NCI-H2107 treated with DMSO at 0.1 percent for 48 hours (cell line): ENCODE measurements around the gene CACNA1E.

Experiments used
- DNase-seq: peaks from one replicate; lab custom pipeline; 2025; ENCODE audit not compliant: unreplicated experiment; lab: John Stamatoyannopoulos, UW

Gene CACNA1E

DNA sequence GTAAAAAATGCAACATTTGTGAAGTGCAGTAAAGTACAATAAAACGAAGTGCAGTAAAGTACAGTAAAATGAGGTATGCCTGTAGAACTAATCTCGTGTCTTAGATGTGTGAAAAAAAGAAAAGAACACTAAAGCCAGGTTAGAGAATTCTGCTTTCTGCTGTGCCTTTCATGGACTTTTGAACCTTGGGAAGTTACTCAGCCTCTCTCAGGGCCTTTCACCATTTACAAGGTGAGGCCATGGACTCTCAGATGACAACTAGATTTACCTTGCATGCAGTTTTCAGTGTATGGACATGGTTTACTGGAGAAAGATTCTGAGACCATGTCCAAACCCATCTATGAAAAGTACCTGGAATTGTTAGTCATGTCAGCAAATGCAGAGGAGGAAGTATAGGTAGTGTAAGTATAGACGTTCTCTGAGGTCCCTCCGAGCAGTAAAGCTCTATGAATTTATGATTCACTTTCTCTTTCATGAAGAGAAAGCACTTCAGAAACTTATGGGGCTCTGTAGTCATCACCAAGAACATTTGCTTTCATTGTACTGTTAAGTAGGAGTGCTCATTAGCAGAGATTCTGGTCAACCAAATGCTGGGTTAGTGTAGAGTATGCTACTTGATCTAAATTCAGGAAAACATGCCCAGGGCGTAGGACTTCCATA, 143.1 kb downstream of the CACNA1E start:
- DNase-seq, result no peak

DNA sequence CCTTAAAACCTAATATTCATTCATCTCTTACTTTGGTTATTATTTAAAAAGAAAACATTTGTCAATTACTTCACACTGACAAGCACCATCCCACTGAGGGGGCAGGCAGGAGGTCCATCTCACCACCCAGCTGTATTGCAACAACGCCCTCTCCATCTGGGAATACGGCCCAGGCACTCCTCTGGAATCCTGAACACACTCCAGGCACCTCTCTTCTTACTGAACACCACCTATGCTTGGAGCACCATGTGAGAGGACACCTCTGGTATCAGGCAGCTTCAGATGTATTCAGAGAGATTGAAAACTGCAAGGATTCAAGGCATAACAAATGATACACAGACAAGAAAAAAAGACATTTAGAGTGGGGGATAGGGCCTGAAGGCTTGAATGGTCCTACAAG, 147.1 kb downstream of the CACNA1E start:
- DNase-seq, result no peak

DNA sequence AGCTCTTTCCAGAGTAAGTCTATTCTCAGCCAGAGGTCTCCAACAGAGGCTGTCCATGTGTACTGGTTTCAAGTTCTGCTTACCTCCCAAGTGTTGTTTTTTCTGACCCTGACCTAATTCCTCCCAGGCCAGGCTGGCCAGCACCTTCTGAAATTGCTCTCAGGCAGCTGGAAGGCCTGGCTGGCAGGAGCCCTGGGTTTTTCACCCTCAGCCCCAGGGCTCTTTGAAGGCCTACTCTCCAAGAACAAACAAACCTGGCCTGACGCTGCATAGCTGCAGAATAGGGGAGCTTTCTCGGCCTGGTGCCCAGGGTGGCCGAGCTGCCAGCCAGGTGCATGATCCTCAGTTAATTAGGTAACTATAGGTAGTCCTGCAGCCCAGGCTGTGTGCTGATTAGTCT, 147.5 kb downstream of the CACNA1E start:
- DNase-seq, result no peak

DNA sequence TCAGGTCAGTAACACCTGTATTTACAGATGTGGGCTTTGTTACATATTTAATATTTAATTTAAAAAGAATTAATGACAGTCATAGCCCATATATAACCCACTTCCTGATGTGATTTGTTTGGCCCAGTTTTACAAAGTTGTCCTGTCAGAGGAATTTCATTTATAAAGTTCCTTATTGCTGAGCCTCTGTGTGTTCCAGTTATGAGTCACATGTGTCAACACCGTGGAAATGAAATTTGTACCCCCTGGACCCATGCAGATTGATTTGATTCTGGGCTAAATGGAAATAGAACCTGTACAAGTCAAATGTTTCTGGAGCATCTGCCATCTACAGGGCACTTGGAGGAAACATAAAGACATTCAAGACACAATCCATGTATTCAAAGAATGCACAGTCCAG, 149.2 kb downstream of the CACNA1E start:
- DNase-seq, result no peak

DNA sequence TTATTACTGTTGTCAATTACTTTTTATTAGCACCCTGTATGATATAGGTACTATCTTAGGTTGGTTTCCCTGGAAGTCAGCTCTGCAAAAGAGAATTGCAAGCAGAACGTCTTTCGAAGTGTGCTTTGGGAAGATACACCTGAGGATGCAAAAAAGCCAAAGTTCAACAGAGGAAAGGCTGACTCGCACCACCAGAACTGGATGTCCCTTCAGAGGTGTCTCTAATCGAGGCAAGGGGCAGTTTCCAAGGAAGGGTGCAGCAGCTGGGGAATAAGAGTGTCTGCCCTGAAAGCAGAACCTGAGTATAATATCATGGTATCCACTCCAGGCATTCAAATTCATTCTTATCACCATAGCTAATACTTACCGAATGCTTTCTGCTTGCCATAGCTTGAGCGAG, 149.6 kb downstream of the CACNA1E start:
- no peak for DNase-seq

DNA sequence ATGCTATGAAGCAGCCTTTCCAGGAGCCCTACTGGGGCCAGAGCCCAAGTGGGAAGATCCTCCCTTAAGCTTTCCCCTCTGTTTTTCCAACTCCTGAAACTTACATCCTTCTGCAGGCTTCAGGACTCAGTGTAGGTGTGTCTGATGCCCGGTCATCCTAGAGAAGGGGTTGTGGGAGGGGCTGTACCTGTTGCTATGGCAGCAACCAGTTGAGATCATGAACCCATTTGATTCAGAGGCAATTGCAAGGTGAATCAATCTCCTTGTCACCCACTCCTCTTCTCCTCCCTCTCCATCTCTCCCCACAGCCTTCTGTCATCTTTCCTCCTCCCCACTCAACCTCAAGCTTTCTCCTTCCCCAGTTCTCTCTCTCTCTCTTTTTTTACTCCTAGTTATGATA, 151.8 kb downstream of the CACNA1E start:
- no peak for DNase-seq

DNA sequence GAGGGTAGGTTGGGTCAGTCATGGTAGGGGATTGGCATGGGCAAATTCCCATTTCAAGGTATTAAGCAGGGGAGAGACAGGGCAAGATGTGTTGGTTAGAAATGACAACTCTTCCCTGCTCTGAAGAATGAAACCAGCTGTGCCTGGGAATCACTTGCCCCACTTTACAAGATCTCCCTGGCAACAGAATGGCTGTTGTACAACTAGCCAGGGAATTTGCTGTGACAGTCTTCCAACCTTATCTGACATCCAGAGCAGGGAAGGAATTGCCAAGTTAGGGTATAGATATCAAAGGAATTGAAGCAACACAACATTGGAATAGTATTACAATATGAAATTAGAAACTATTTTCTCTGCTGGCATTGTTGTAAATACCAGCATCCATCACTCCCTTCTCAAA, 154.7 kb downstream of the CACNA1E start:
- no peak for DNase-seq

DNA sequence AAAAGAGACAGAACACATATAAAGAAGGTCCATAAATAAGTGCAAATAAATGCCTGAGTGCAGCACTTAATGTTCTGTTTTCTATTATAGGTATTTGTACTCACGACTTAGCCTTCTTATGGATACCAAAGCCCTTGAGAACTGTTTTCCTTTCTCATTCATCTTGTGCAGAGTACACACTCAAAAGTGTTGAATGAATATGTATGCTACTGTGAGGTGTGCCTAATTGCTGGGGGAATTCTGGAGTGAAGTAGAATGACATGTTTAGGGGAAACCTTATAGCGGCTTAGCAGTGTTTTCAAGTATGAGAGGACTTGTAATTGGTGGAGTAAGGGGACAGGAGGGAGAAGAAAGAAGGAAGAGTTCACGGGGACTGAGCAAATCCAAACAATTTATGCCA, 157.6 kb downstream of the CACNA1E start:
- DNase-seq, result peak; percentile 48

DNA sequence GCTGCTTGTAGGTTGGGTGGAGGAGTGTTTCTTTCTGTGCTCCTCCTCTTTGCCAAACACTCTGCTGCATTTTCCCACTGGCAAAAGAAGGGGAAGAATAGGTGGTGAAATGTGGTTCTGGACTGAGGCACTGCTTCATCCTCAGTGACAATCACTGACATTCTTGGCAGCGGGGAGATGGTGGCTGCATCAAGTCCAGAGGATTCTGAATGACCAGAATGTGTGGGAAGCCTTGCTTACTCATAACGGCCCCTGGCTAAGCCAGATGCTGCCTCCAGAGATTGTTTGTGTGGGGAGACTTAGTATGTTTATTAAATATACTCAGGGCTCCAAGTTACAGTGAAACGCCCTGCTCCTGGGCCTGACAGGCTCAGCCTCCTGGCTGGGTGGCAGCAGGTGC, 160.3 kb downstream of the CACNA1E start:
- DNase-seq, result no peak

DNA sequence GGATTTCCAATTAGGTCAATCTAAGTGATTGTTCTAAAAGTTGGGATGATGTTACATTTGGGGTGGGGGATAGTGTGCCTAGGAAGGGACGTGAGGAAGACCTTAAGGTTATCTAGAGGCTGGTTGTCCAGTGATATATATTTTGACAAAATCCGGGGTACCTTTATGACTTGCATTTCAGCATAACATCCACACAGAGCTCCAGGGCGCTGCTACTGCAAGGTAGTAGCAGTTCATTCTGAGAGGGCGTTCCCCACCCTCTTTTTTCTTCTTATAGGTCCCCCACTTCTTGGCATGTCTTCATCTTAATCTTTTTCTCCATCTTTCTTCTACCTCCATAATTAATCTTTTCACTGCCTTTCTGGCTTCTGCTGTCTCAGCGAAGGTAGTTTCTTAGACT, 161.9 kb downstream of the CACNA1E start:
- DNase-seq, result no peak

DNA sequence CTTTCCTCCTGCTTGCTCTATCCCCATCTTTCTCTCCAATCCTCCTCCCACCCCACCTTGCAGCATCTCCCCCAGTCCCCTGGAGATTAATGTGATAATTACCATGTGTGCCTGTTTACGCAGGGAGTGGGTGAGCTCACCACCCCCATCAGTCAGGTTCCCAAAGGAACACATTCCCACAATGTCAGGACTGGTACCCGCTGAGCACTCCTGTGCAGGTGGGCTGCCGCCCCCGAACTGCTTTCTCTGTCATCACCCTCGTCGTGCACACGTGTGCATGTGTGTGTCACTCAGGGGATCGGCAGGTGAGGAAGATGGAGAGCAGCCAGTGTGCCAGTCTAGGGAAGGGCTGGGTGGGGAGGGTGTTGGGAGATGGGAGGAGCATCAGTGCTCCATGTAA, 163.4 kb downstream of the CACNA1E start:
- DNase-seq, result peak; percentile 86

DNA sequence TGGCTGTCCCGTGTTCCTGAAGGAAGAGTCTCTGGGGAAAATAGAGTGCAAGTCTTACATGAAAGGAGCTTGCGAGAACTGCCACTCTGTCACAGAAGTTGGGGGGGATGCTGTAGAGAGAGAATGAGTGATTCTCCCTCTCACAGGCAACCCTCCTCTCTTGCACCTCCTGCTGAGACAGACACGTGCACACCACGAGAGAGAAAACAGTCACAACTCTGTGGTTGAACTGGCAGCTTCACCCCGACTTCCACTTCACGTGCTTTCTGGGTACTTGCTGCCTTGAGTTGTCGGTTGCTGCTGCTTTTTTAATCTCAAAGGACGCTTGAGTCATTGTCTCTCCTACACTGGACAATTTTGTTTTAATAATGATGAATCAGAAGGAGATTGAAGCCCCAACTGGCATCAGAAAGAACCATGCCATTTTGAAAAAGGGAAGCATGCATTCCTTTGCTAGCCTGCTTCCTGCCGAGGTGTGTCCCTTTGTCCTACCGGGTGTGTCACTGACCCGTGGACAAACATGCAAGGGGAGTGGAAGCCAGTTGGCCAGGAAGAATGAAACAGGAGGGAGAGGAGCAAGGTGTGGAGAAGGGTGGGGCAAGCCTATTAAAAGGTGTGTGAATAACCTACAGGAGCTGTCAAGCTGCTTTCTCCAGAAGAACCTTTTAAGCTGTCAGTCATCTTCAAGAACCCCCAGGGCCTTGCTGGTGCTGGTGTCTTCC, 164.2 kb downstream of the CACNA1E start:
- peak; percentile 76 for DNase-seq

DNA sequence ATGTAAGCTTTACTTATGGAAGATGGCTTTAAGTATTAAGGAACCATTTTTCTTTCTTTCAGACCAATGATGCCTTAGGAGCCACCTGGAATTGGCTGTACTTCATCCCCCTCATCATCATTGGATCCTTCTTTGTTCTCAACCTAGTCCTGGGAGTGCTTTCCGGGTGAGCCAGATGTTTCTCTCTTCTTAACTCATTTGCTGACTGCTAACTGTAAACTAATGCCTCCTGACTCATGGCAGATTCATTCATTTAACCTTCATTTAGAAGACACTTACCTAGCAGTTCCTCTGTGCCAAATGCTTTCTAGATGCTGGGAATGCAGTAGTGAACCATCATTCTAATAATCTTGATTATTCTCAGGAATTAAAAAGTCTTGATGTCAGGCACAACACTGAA, 168.0 kb downstream of the CACNA1E start:
- no peak for DNase-seq

DNA sequence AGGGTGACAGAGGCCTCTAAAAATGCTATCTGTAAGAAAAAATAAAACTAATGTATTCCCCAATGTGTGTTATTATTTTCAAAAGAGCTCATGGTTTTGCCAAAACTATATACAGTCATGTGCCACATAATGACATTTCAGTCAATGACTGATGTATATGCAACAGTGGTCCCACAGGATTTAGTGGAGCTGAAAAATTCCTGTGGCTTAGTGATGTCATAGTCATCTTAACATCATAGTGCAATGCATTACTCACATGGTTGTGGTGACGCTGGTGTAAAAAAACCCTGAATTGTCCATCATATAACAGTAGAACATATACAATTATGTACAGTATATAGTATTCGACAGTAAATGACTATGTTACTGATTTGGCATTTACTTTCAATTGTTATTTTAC, 172.4 kb downstream of the CACNA1E start:
- DNase-seq, result no peak

DNA sequence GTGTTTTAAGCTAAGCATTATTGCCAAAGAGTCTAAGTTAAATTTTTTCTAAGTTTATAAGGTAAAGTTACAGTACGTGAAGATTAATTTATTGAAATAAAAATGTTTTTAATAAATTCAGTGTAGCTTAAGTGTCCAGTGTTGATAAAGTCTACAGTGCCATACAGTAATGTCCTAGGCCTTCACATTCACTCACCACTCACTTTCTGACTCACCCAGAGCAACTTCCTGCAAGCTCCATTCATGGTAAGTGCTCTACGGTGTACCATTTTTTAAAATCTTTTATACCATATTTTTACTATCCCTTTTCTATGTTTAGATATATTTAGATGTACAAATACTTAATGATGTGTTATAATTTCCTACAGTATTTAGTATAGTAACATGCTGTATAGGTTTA, 173.2 kb downstream of the CACNA1E start:
- DNase-seq, result no peak

DNA sequence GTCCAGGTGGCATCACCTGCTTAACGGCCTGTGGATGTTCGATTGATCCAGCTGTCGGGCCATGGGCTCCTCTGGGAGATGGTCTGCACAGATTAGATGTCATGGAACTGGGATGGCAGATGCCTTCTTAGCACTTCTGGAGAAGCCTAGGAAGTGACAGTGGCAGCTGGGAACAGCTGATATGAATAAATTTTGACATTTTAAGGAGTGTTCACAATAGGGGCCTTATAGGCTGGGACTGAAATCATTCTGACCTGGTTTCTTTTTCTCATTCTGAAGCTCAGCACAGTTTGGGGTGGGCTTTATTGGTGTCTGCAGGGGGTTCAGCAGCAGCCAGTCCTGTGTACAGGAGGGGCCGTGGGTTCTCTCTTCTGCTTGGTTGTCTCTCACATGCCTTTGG, 175.3 kb downstream of the CACNA1E start:
- DNase-seq, result no peak

DNA sequence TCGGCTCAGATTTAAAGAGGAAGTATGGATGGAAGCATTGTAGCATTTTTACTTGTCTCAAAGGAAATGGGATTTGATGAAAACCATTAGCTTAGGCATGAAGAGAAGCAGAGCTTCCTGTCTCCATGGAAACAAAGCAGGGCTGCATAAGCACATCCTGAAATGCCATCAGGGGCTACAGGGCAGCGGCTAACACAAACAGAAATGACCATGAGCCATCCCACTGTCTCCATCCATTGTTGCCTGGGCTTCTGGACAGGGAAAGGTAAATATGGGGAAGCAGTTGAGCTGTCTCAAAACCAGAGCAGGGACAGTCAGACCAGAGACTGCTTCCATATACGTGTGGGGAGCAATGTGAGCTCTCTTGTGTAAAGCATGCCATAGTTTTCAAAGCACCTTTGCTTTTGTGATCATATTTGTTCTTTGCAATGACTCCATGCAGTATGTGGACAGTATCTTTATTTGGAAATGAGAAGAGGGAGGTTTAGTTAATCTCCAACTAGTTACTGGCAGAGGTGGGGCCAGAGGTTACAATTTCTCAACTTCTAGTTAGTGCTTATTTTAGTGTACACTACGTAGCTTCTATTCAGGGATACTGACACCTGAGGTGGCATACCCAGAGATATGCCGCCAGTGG, 176.1 kb downstream of the CACNA1E start:
- no peak for DNase-seq

DNA sequence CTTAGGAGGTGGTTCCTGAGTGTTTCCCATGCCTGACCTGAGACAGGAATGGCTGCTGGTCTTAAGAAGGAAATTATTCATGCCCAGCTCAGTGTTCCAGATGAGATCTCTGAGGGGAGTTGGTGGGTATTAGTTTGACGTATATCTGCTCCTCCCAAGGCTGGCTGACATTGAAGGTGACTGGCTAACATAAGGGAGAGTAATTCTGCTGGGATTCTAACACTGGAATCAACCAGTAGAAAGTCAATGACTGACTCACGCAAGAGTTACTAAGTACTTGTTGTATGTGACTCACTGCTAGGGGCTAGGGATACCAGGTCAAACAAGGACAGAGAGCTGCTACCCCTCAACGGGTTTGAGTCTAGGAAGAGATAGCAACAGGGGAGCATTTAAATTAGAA, 177.3 kb downstream of the CACNA1E start:
- DNase-seq, result no peak

DNA sequence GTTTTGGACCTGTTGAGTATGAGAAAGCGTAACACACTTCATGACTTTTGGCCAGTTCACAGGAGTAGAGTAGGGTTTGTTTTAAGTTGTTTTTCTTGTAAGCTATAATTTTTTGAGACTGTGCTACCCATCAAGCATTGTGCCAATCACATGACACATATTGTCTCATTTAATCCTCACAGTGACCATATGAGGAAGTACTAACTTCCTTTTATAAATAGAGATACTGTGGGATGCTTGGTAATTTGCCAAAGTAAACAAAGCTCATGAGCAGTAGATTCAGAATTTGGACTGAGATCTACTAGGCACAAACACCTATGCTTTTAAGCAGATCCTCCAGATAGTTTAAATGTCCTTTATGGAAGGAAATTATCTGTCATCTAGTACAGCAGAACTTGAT, 178.3 kb downstream of the CACNA1E start:
- no peak for DNase-seq

DNA sequence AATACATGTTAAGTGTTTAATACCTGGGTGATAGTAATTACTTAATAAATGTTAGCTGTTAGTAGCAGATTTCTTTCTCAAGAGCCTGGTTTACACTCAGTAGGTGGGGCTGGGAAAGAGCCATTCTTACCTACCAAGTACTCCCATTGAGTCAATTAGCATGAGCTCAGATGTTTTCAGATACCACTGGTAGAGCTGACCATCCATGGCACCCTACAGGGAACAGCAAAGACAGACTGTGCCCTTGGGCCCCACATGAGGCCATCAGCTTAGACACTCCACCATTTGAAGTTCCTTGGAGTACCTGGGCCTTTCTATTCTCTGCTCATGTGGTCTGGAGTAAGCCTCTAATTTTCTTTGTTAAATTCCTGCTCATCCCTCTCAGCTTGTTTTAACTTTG, 179.3 kb downstream of the CACNA1E start:
- no peak for DNase-seq

DNA sequence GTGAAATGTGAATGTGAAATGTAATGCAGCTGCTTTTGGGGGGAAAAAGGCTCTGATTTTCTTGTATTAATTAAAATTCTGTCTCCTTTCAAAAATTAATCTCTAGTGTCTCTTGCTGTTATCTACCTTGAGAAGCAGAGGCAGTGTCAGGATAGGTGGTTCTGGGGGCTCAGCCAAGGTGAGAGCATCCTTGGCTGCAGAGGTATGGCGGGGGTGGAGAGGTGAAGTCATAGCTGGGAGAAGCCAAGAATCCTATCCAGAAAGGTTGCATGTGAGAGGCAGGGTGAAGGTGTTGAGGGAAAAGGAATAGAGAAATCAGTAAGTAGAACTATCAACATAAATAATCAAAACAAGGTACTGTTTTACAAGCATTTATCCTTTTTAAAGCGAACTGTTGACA, 181.2 kb downstream of the CACNA1E start:
- no peak for DNase-seq

DNA sequence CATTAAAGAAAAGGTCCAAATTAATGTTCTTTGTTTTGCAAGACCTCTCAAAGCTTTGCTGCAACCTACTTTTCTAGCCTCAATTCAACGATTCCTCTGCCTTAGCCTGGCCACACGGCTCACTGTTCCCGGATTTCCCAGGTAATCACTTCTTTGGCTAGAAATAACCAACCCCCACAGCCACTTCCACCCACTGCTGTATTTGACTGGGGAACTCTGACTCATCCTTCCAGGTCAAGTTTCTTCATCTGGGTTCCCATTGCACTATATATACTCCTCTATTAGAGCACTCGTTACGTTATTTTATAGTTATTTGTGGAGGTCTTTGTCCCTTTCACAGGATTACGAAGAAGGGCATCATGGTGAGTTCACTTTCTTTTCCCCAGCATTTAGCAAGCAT, 185.9 kb downstream of the CACNA1E start:
- DNase-seq, result no peak

DNA sequence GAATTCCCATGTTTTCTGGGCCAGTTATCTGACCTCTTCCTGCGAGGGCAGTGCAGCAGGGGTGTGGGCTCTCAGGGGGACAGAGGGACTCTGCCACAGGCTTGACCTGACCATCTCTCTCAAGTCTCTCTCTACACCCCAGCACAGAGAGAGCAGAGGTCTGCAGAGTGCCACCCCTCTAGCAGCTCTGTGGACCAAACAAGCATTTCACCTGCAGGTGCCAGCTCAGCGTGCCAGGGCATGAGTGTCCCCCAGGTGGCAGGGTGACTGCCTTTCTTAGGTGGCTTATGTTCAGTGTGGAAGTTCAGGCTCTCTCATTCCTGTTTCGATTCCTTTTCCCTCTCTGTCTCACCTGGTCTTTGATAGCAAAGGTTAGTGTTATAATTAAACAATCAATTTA, 191.3 kb downstream of the CACNA1E start:
- DNase-seq, result peak; percentile 57
